K562 (cell line): ENCODE measurements around the gene WDR64. TPM values are rescaled to one million over a fixed set of nuclear protein-coding genes. Genes with fewer than 3 reads are reported as not detected.

ENCODE experiments used
- AFF1 ChIP-seq, 2 experiments: fragments of 450-650 bp; IDR thresholded peaks; 2 replicates each; pipeline ENCODE4 v1.6.1; 2018; ENCODE audit warnings: mild to moderate bottlenecking in 2 of 2, low read depth in 1 of 2; ENCODE audit not compliant: partially characterized antibody in 2 of 2
- ARHGAP35 ChIP-seq: fragments of 450-650 bp; IDR thresholded peaks from 2 replicates; pipeline ENCODE4 v1.6.1; 2018; ENCODE audit not compliant: partially characterized antibody
- COPS2 ChIP-seq: fragments of 450-650 bp; conservative IDR thresholded peaks from 2 replicates; pipeline ENCODE4 v1.6.1; 2016; ENCODE audit warnings: mild to moderate bottlenecking, moderate library complexity
- CREB1 ChIP-seq, 2 experiments: sonication (generic) in 1 of 2; formaldehyde crosslinking in 1 of 2; IDR thresholded peaks; 2 replicates each; pipeline versions ENCODE4 v1.6.1 to v1.8.0; 2012 to 2022; ENCODE audit warnings: inconsistent platforms in 1 of 2, mild to moderate bottlenecking in 1 of 2, missing genetic modification reagents in 1 of 2, moderate library complexity in 1 of 2
- GATA2 ChIP-seq: sonication (generic); formaldehyde crosslinking; IDR thresholded peaks from 2 replicates; pipeline ENCODE4 v1.4.0; 2020; ENCODE audit warnings: mild to moderate bottlenecking, missing genetic modification reagents
- HLTF ChIP-seq: fragments of 450-650 bp; IDR thresholded peaks from 2 replicates; pipeline ENCODE4 v1.6.1; 2016
- IRF2 ChIP-seq: sonication (generic); formaldehyde crosslinking; IDR thresholded peaks from 2 replicates; pipeline ENCODE4 v1.8.1; 2022; ENCODE audit warnings: mild to moderate bottlenecking, missing genetic modification reagents
- MCM2 ChIP-seq: fragments of 450-650 bp; IDR thresholded peaks from 2 replicates; pipeline ENCODE4 v1.6.1; 2017; ENCODE audit warnings: low read depth, mild to moderate bottlenecking
- NCOA4 ChIP-seq: fragments of 450-650 bp; IDR thresholded peaks from 2 replicates; pipeline ENCODE4 v1.6.1; 2018; ENCODE audit warnings: mild to moderate bottlenecking; ENCODE audit not compliant: partially characterized antibody
- NFYB ChIP-seq: IDR thresholded peaks from 2 replicates; pipeline ENCODE4 v1.6.1; 2011; ENCODE audit warnings: mild to moderate bottlenecking, moderate library complexity; ENCODE audit not compliant: insufficient read length; ENCODE audit errors: extremely low read depth
- PHTF2 ChIP-seq: fragments of 250-450 bp; sonication (Bioruptor Pico); IDR thresholded peaks from 2 replicates; pipeline ENCODE4 v1.5.0; 2021; ENCODE audit warnings: mild to moderate bottlenecking
- POLR2A ChIP-seq: fragments of 450-650 bp; conservative IDR thresholded peaks from 2 replicates; pipeline ENCODE4 v1.6.1; 2016
- SRF ChIP-seq, 2 experiments: fragments of 250-450, 450-650 bp in 1 of 2; sonication (Bioruptor Pico) in 1 of 2; sonication (generic) in 1 of 2; formaldehyde crosslinking; IDR thresholded peaks; 2 replicates each; pipeline versions ENCODE4 v1.5.0 to v1.5.1; 2020 to 2022; ENCODE audit warnings: mild to moderate bottlenecking in 1 of 2, missing genetic modification reagents in 1 of 2
- TBP ChIP-seq: optimal IDR thresholded peaks from 2 replicates; pipeline ENCODE3; 2011; ENCODE audit warnings: low read depth, low read length, improper control_type of control experiment
- TCF3 ChIP-seq: sonication (generic); formaldehyde crosslinking; IDR thresholded peaks from 2 replicates; pipeline ENCODE4 v1.4.0; 2020; ENCODE audit warnings: mild to moderate bottlenecking, missing genetic modification reagents
- U2AF2 ChIP-seq: fragments of 200-400 bp; formaldehyde crosslinking; optimal IDR thresholded peaks from 2 replicates; pipeline ENCODE3; 2017; ENCODE audit warnings: low read depth, mild to moderate bottlenecking, low read length
- ZBTB9 ChIP-seq: fragments of 450-650 bp; formaldehyde crosslinking; IDR thresholded peaks from 2 replicates; pipeline ENCODE4 v1.4.0; 2020; ENCODE audit warnings: mild to moderate bottlenecking, moderate library complexity
- ZFPM2 ChIP-seq: fragments of 250-450 bp; sonication (Bioruptor Pico); IDR thresholded peaks from 2 replicates; pipeline ENCODE4 v1.5.1; 2022; ENCODE audit warnings: mild to moderate bottlenecking
- ZHX1 ChIP-seq: fragments of 150-350 bp; conservative IDR thresholded peaks from 2 replicates; pipeline ENCODE4 v1.6.1; 2014; ENCODE audit warnings: low read length
- ZNF316 ChIP-seq: fragments of 450-650 bp; IDR thresholded peaks from 2 replicates; pipeline ENCODE4 v1.6.1; 2016
- ZNF324 ChIP-seq: fragments of 250-450 bp; sonication (Bioruptor Pico); IDR thresholded peaks from 2 replicates; pipeline ENCODE4 v1.4.0; 2020; ENCODE audit warnings: mild to moderate bottlenecking
- ZNF668 ChIP-seq: fragments of 250-450 bp; sonication (Bioruptor Pico); IDR thresholded peaks from 2 replicates; pipeline ENCODE4 v1.8.0; 2022; ENCODE audit warnings: mild to moderate bottlenecking, inconsistent platforms
- polyA plus RNA-seq, 8 experiments: library from polyadenylated mRNA; depleted of rRNA in 4 of 8; stranded (reverse) in 5 of 8; unstranded in 3 of 8; fragments of >200 nt; fragmentation: Nextera tagmentation in 2 of 8; fragmentation: Illumina TruSeq in 1 of 8; extraction: Ambion mirVana in 2 of 8; extraction: Trizol in 1 of 8; gene quantifications; 2 replicates each; pipeline versions ENCODE4 v1.2.1 to v1.2.3, GENCODE V29; 2011 to 2014; ENCODE audit warnings: inconsistent platforms in 1 of 8, missing spikeins in 1 of 8
- total RNA-seq, 7 experiments: library from RNA; depleted of rRNA in 6 of 7; stranded (reverse); fragments of >200 nt in 6 of 7; fragmentation: Illumina TruSeq in 2 of 7; extraction: Trizol in 2 of 7; gene quantifications; 2 replicates each; pipeline versions ENCODE4 v1.2.1 to v1.2.3, GENCODE V29; 2011 to 2021; ENCODE audit warnings: low replicate concordance in 1 of 7

Gene WDR64
- total and polyA plus RNA-seq, 9 of the 15 experiments (the other 6 are each of a cell fraction or from before 2014, with no cell fraction given) = 0.06 to 0.29 (median 0.19) TPM; not detected in 5

- TF ChIP-seq ZHX1 (no peak), CREB1 (IDR thresholded peaks at IDR 0.05) (peak; percentile 98), CREB1 (CRISPR knock-in tag; IDR thresholded peaks at IDR 0.05) (peak; percentile 98), GATA2 (CRISPR knock-in tag) (peak; percentile 45), U2AF2 (no peak), HLTF (no peak), COPS2 (no peak), ZBTB9 (CRISPR knock-in tag) (peak; percentile 84; the same call in 1 of the 2 replicates), ZNF316 (peak; percentile 96), ZNF668 (no peak), SRF (CRISPR knock-in tag; IDR thresholded peaks at IDR 0.05) (no peak), NFYB (no peak), ARHGAP35 (no peak), TCF3 (CRISPR knock-in tag) (no peak), NCOA4 (no peak), POLR2A (peak; percentile 97), ZFPM2 (CRISPR knock-in tag) (no peak), ZNF324 (CRISPR knock-in tag) (no peak), AFF1 (IDR thresholded peaks at IDR 0.05; ENCODE audit: low read depth in 1 of 2, partially characterized antibody in 2 of 2) (peak; percentile 24 to 89), IRF2 (CRISPR knock-in tag) (no peak), MCM2 (no peak), PHTF2 (CRISPR knock-in tag) (no peak), TBP (peak; percentile 84)
Measured at GRCh38 chr1:241847796-241848685, 196.0 kb downstream of the WDR64 start, which contains the start of gene EXO1 (continued).
